Measurements from ENCODE around the gene HRAS.

GRCh38 chr11:567629-568292 lies 32.4 kb upstream of the HRAS start:
- TF ChIP-seq CTCF (IDR thresholded peaks at IDR 0.05) (no peak), EZH2 (IDR thresholded peaks at IDR 0.05; ENCODE audit: borderline replicate concordance, insufficient read depth, low read depth, low read length, poor library complexity, severe bottlenecking) (no peak)

Data from B cell (primary cell).